Measurements from ENCODE around the gene LCNL1.

Gene LCNL1

DNA sequence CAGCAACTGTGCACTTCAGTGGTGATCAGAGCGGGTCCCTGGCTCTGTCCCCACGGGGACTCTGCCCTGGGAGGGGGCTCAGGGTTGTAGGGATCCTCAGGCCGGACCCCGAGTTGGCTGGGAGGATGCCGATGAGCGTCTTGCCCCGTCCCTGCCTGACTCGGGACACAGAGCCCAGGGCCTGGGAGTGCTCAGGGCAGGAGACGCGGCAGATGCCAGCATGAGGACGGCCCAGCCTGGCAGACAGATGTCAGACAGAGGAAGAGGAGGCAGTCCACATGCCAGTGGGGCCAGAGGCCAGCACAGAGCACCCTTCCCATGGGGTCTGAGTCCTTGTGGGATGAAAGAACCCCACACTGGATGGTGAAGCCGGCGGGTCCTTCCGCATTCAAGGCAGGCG lies 19.5 kb upstream of the LCNL1 start:
- Histone ChIP-seq H3K9me3 (ENCODE audit: control insufficient read depth, low read length) (no peaks in the 10 kb centered on the region), H3K9ac (ENCODE audit: low read length) (no peak overlapping the region), H3K27me3 (replicated peaks; ENCODE audit: control insufficient read depth, insufficient read depth, low read length) (peaks cover 9% of the 10 kb centered on the region), H3K36me3 (ENCODE audit: control insufficient read depth, insufficient read depth, low read length, severe bottlenecking) (no peaks in the 10 kb centered on the region), H3K4me3 (ENCODE audit: low read length) (no peak overlapping the region), H3K4me1 (ENCODE audit: control insufficient read depth, insufficient read depth, low read length) (peaks cover 6% of the 10 kb centered on the region)
- DNase-seq (ENCODE audit: low read depth): no peak

DNA sequence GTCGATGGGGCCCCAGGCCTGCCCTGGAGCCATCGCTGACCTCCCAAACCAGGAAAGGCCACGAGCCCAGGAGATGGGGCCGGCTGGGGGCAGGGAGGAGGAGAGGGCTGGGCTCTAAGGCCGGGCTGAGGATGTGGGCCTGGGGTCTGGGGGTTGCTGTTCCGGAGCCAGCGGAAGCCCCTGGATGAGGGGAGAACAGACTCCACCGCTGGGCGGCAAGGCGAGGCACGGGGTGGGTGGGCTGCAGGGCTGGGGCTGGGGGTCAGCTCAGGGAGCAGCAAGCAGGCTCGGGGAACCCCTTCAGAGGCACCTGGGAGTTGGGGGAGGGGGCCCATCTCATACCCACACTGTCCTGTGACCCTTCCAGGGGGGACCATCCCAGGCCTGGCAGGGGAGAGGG lies 19.0 kb upstream of the LCNL1 start:
- no peak for DNase-seq (ENCODE audit: low read depth)
- Histone ChIP-seq H3K9ac (ENCODE audit: low read length) (no peak overlapping the region), H3K9me3 (ENCODE audit: control insufficient read depth, low read length) (no peaks in the 10 kb centered on the region), H3K4me1 (ENCODE audit: control insufficient read depth, insufficient read depth, low read length) (peaks cover 6% of the 10 kb centered on the region), H3K4me3 (ENCODE audit: low read length) (no peak overlapping the region), H3K27me3 (replicated peaks; ENCODE audit: control insufficient read depth, insufficient read depth, low read length) (peaks cover 9% of the 10 kb centered on the region), H3K36me3 (ENCODE audit: control insufficient read depth, insufficient read depth, low read length, severe bottlenecking) (no peaks in the 10 kb centered on the region)

DNA sequence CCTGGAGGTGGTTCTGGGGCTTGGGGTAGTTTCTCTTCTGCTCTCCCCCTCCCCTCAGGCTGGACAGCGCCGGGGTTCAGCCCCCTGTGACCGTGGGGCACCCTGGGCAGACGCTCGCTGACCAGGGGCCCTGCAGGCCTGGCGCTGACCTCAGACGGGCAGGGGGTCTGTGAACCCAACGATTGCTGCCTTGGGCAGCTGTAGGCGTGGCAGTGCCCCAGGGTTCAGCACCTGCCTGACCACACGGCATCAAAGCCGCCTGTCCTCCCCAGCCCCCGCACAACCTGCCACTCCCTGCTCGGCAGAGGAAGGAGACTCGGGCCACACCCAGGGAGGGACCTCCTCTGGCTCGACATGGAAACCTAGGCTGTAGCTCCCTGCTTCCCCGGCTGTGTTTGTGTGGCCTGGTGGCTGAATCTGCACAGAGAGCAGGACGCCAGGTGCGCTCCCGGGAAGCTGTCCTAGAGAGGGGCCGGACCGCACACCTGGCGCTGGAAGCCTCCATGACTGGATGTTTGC lies 18.6 kb upstream of the LCNL1 start:
- H3K4me1 ChIP-seq (ENCODE audit: control insufficient read depth, insufficient read depth, low read length): peaks cover 6% of the 10 kb centered on the region
- no peaks in the 10 kb centered on the region for H3K9me3 ChIP-seq (ENCODE audit: control insufficient read depth, low read length)
- H3K27me3 ChIP-seq (replicated peaks; ENCODE audit: control insufficient read depth, insufficient read depth, low read length): peaks cover 9% of the 10 kb centered on the region
- H3K36me3 ChIP-seq (ENCODE audit: control insufficient read depth, insufficient read depth, low read length, severe bottlenecking): no peaks in the 10 kb centered on the region
- H3K9ac ChIP-seq (ENCODE audit: low read length): no peak overlapping the region
- H3K4me3 ChIP-seq (ENCODE audit: low read length): no peak overlapping the region
- DNase-seq (ENCODE audit: low read depth): no peak

DNA sequence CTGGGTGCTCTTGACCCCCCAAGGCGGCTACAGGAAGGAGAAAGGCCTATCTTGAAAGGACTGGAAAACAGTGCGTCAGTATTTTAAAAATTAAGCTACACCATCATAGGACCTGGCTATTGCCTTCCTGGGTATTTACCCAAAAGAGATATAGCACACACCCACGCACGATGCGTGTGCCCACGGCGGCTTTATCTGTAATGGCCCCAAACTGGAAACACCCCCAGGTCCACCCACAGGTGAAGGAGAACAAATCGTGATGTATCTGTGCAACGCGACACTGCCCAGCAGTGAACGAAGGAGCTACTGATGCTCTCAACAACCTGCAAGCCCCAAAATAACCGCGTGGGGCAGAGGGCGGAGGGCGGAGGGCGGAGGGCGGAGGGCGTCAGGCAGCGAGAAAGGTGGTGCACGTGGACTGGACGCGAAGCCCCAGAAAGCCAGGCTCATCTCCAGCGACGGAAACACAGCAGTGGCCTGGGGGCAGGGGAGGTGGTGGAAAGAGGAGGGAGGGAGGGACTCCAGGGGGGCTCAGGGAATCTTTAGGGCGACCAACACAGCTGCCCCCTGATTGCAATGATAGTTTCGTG lies 17.9 kb upstream of the LCNL1 start:
- H3K27me3 ChIP-seq (replicated peaks; ENCODE audit: control insufficient read depth, insufficient read depth, low read length): peaks cover 9% of the 10 kb centered on the region
- H3K9ac ChIP-seq (ENCODE audit: low read length): no peak overlapping the region
- H3K36me3 ChIP-seq (ENCODE audit: control insufficient read depth, insufficient read depth, low read length, severe bottlenecking): no peaks in the 10 kb centered on the region
- H3K9me3 ChIP-seq (ENCODE audit: control insufficient read depth, low read length): no peaks in the 10 kb centered on the region
- DNase-seq (ENCODE audit: low read depth): no peak
- peaks cover 6% of the 10 kb centered on the region for H3K4me1 ChIP-seq (ENCODE audit: control insufficient read depth, insufficient read depth, low read length)
- no peak overlapping the region for H3K4me3 ChIP-seq (ENCODE audit: low read length)

DNA sequence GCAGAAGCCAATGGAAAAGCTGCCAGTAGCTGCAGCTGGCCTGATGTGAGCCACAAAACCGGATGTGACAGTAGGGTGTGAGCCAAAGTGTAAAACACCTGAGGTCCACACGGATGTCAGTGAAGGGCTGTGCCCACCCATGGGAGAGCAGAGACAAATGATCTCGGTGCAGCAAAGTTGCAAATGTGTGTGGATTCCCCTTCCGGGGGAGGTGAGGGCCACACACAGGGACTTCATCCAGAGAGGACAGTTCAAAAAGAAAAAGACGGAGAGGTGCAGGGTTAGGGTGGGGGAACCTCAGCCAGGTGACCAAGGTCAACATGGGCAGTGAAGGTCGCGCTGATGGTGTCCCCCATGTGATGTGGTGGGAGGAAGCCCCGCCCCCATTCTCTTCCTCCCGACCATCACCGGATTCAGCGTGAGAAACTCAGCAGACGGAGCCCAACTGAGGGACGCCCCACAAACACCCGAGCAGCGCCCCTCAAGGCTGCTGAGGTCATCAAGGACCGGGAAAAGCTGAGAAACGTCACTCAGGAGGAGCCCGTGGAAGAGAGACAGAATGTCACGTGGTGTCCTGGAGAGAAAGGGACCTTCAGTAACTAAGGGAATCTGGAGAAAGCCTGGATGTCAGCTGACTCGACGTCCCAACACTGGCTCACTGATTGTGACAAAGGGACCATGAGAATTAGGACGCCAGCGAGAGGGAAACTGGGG lies 16.9 kb upstream of the LCNL1 start:
- H3K36me3 ChIP-seq (ENCODE audit: control insufficient read depth, insufficient read depth, low read length, severe bottlenecking): no peaks in the 10 kb centered on the region
- no peak overlapping the region for H3K9ac ChIP-seq (ENCODE audit: low read length)
- no peaks in the 10 kb centered on the region for H3K9me3 ChIP-seq (ENCODE audit: control insufficient read depth, low read length)
- H3K4me1 ChIP-seq (ENCODE audit: control insufficient read depth, insufficient read depth, low read length): peaks cover 6% of the 10 kb centered on the region
- peak; percentile 44 for DNase-seq (ENCODE audit: low read depth)
- H3K4me3 ChIP-seq (ENCODE audit: low read length): no peak overlapping the region
- peaks cover 9% of the 10 kb centered on the region for H3K27me3 ChIP-seq (replicated peaks; ENCODE audit: control insufficient read depth, insufficient read depth, low read length)

DNA sequence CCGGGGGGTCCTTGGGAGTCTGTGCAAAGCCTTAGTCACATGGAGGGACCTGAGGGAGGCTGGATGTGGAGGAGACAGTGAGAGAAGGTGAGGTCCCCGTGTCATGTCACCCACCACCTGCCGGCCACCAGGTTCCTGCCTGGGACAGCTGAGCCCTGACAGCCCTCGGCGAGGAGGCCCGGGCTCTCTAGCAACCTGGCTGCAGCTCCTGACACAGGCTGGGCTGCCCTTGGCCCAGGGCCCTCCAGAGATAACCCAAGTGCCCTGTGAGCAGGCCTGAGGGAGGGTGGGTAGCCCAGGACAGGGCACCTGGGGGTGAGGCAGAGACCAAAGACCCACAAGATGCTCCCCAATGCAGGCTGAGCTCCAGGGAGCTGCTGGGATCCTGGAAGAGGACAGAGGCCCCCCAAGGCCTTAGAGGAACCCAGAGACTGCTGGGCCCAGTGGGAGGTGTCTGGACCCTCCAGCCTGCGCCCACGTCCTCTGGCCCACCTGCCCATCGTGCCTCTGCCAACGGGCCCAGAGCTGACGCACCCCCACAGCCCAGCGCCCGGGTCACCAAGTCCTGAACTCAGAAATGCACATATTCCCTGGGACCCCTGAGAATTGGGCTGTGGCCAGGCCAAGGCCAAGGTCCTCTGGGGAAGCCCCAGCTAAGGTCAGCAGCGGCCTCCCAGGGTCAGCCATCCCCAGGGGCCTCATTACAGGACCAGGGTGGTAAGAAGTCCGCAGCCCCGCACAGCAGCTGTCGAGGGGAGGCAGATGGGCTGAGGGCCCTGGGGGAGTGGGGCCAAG lies 14.3 kb upstream of the LCNL1 start:
- no peak overlapping the region for H3K4me3 ChIP-seq (ENCODE audit: low read length)
- DNase-seq (ENCODE audit: low read depth): no peak
- H3K36me3 ChIP-seq (ENCODE audit: control insufficient read depth, insufficient read depth, low read length, severe bottlenecking): no peaks in the 10 kb centered on the region
- no peaks in the 10 kb centered on the region for H3K9me3 ChIP-seq (ENCODE audit: control insufficient read depth, low read length)
- H3K27me3 ChIP-seq (replicated peaks; ENCODE audit: control insufficient read depth, insufficient read depth, low read length): peaks cover 9% of the 10 kb centered on the region
- no peaks in the 10 kb centered on the region for H3K4me1 ChIP-seq (ENCODE audit: control insufficient read depth, insufficient read depth, low read length)
- H3K9ac ChIP-seq (ENCODE audit: low read length): no peak overlapping the region

DNA sequence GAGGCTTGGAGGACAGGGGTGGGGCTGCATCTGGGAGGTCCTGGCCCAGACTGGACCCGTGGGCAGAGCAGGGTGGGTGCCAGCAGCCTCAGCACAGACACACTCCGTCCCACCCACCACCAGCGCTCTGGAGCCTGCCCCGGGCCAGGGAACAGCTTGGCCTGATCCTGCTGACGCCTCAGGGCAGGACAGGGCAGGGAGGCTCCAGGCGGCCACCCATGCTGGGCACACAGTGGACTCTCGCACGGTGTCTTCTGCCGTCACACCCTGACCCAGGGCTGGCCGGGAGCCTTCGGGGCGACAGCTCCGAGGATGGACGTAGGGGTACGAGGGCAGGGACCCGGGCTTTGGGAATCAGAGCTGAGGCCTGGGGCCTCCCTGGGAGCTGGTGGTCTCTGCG lies 13.6 kb upstream of the LCNL1 start:
- Histone ChIP-seq H3K27me3 (replicated peaks; ENCODE audit: control insufficient read depth, insufficient read depth, low read length) (peaks cover 9% of the 10 kb centered on the region), H3K4me1 (ENCODE audit: control insufficient read depth, insufficient read depth, low read length) (no peaks in the 10 kb centered on the region), H3K4me3 (ENCODE audit: low read length) (no peak overlapping the region), H3K9ac (ENCODE audit: low read length) (no peak overlapping the region), H3K9me3 (ENCODE audit: control insufficient read depth, low read length) (no peaks in the 10 kb centered on the region), H3K36me3 (ENCODE audit: control insufficient read depth, insufficient read depth, low read length, severe bottlenecking) (no peaks in the 10 kb centered on the region)
- DNase-seq (ENCODE audit: low read depth): no peak

DNA sequence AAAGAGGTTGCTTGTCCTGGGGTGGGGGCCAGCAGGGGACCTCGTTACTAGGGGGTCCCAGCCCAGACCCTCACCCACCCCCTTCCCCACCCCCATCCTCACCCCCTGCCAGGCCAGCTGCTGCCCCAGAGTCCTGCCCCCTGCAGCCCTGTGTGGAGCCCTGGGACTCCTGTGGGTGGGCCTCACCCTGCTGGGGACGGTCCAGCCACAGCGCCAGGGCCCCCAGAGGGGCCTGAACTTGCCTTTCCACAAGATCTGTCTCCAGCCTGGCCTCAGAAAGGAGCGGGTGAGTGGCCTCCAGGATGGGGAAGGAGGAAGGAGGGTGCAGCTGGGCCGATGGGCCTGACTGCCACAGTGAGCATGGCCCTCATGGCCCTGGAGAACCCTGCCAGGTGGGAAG lies 13.0 kb upstream of the LCNL1 start:
- Histone ChIP-seq H3K27me3 (replicated peaks; ENCODE audit: control insufficient read depth, insufficient read depth, low read length) (peaks cover 9% of the 10 kb centered on the region), H3K36me3 (ENCODE audit: control insufficient read depth, insufficient read depth, low read length, severe bottlenecking) (no peaks in the 10 kb centered on the region), H3K9me3 (ENCODE audit: control insufficient read depth, low read length) (no peaks in the 10 kb centered on the region), H3K4me1 (ENCODE audit: control insufficient read depth, insufficient read depth, low read length) (no peaks in the 10 kb centered on the region), H3K4me3 (ENCODE audit: low read length) (no peak overlapping the region), H3K9ac (ENCODE audit: low read length) (no peak overlapping the region)
- no peak for DNase-seq (ENCODE audit: low read depth)

DNA sequence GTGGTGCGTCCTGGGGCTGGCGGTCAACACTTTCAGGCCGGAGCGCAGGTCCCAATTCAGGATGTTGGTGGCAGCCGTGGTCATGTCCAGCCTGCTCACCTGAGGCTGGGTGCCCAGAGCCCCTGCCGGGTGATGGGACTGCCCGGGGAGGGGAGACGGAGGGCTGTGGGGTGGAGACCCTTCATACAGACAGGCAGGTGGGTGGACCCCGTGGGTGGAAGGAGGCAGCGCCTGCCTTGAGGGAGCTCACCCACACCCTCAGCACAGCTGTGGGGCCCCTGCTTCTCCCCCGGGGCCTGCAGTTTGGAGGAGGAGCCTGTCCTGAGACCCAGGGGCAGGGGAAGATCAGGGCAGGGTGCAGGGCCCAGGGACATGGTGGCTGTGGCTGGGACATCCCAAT lies 12.4 kb upstream of the LCNL1 start:
- peaks cover 9% of the 10 kb centered on the region for H3K27me3 ChIP-seq (replicated peaks; ENCODE audit: control insufficient read depth, insufficient read depth, low read length)
- H3K4me1 ChIP-seq (ENCODE audit: control insufficient read depth, insufficient read depth, low read length): no peaks in the 10 kb centered on the region
- H3K4me3 ChIP-seq (ENCODE audit: low read length): no peak overlapping the region
- H3K36me3 ChIP-seq (ENCODE audit: control insufficient read depth, insufficient read depth, low read length, severe bottlenecking): no peaks in the 10 kb centered on the region
- no peaks in the 10 kb centered on the region for H3K9me3 ChIP-seq (ENCODE audit: control insufficient read depth, low read length)
- no peak for DNase-seq (ENCODE audit: low read depth)
- H3K9ac ChIP-seq (ENCODE audit: low read length): no peak overlapping the region

DNA sequence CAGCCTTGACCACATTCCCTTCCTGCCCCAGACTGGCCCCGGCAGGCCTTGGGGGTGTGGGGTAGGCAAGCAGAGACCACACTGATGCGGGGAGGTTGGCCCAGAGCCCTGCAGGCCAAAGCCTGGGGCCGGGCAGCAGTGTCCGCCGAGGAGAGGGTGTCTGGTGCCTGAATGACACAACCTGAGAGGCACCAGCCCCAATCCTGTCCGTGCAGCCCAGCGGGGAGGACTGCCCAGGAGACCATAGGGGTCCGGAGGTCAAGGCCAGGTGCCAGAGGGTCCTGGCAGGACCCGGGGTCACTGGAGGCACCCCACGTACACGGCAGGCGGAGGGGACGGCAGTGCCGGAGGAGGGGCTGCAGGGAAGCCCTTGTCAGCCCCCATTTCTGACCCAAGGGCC lies 11.0 kb upstream of the LCNL1 start:
- Histone ChIP-seq H3K9ac (ENCODE audit: low read length) (no peak overlapping the region), H3K9me3 (ENCODE audit: control insufficient read depth, low read length) (no peaks in the 10 kb centered on the region), H3K4me3 (ENCODE audit: low read length) (no peak overlapping the region), H3K4me1 (ENCODE audit: control insufficient read depth, insufficient read depth, low read length) (no peaks in the 10 kb centered on the region), H3K36me3 (ENCODE audit: control insufficient read depth, insufficient read depth, low read length, severe bottlenecking) (no peaks in the 10 kb centered on the region), H3K27me3 (replicated peaks; ENCODE audit: control insufficient read depth, insufficient read depth, low read length) (no peaks in the 10 kb centered on the region)
- no peak for DNase-seq (ENCODE audit: low read depth)

DNA sequence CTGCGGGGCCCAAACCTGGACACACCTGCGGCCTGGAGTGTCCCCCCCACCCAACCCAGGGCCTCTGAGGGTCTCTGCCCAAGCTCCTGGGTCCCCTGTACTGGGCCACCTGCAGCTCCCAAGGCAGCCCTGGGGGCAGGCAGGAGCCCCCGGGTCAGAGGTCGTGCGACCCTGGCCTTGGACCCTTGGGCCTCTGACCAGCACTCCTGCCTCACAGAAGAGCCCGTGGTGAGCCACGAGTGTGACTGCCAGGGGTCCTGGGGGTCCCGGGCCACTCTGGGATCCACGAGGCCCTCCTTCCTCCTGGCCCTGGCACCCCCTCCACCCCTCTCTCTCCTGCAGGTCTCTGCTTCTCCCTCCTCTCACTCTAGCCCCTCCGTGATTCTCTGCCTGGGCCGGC lies 10.5 kb upstream of the LCNL1 start:
- no peaks in the 10 kb centered on the region for H3K27me3 ChIP-seq (replicated peaks; ENCODE audit: control insufficient read depth, insufficient read depth, low read length)
- no peaks in the 10 kb centered on the region for H3K9me3 ChIP-seq (ENCODE audit: control insufficient read depth, low read length)
- no peak overlapping the region for H3K9ac ChIP-seq (ENCODE audit: low read length)
- H3K36me3 ChIP-seq (ENCODE audit: control insufficient read depth, insufficient read depth, low read length, severe bottlenecking): no peaks in the 10 kb centered on the region
- DNase-seq (ENCODE audit: low read depth): no peak
- peaks cover 1% of the 10 kb centered on the region for H3K4me1 ChIP-seq (ENCODE audit: control insufficient read depth, insufficient read depth, low read length)
- H3K4me3 ChIP-seq (ENCODE audit: low read length): no peak overlapping the region

All from adipocyte (in vitro differentiated cells).